ENCODE data around the gene NDOR1. TPM values are rescaled to one million over a fixed set of nuclear protein-coding genes. Genes with fewer than 3 reads are reported as not detected.

The NDOR1 gene
- total RNA-seq, 4 donors from 2014 or later = 8.1 to 18.6 (median 11.6) TPM

- no peak for DNase-seq (ENCODE audit: low spot score in 2 of 2)
- H3K4me3 ChIP-seq (ENCODE audit: low read depth, poor library complexity, severe bottlenecking) = no peak overlapping the region
- 100% methylated on average over 1 to 2 of the region's 2 CpGs for WGBS, 2 donors
- TF ChIP-seq, protein P1, sequence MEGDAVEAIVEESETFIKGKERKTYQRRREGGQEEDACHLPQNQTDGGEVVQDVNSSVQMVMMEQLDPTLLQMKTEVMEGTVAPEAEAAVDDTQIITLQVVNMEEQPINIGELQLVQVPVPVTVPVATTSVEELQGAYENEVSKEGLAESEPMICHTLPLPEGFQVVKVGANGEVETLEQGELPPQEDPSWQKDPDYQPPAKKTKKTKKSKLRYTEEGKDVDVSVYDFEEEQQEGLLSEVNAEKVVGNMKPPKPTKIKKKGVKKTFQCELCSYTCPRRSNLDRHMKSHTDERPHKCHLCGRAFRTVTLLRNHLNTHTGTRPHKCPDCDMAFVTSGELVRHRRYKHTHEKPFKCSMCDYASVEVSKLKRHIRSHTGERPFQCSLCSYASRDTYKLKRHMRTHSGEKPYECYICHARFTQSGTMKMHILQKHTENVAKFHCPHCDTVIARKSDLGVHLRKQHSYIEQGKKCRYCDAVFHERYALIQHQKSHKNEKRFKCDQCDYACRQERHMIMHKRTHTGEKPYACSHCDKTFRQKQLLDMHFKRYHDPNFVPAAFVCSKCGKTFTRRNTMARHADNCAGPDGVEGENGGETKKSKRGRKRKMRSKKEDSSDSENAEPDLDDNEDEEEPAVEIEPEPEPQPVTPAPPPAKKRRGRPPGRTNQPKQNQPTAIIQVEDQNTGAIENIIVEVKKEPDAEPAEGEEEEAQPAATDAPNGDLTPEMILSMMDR (IDR thresholded peaks at IDR 0.05) = no peak
- TF ChIP-seq POLR2A (IDR thresholded peaks at IDR 0.05) = no peak
- intact Hi-C loops (cut with DNase I; ENCODE audit: low total_unique reads) = no loop called here
Measured at GRCh38 chr9:137192859-137193258, 12.6 kb upstream of the NDOR1 start.

- 67 to 81% methylated on average over 11 to 13 of the region's 14 CpGs for WGBS, 2 donors
- DNase-seq (ENCODE audit: low spot score in 2 of 2) = no peak
- TF ChIP-seq POLR2A (IDR thresholded peaks at IDR 0.05) = no peak
- TF ChIP-seq, protein P1 (IDR thresholded peaks at IDR 0.05) = no peak
- no peak overlapping the region for H3K4me3 ChIP-seq (ENCODE audit: low read depth, poor library complexity, severe bottlenecking)
- intact Hi-C loops (cut with DNase I; ENCODE audit: low total_unique reads) = no loop called here
Measured at GRCh38 chr9:137193771-137194170, 11.7 kb upstream of the NDOR1 start.

DNA sequence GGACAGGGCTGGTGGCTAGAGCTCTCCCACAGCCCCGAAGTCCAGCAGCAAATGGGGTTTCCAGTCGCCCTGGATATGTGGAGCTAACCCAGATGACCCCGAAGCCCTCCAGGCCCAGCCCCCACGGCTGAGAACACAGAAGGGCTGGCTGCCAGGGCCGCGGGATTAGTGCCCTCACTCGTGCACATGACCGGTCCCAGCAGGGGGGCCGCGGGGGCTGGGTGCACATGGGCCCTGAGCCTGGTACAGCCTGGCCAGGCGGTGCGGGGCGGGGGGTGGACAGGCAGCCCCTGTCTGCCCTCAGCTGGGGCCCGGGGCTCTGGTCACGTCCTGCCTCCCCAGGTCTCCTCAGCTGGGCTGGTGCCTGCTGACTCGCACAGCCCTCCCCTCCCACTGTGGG is 11.1 kb upstream of the NDOR1 start:
- H3K4me3 ChIP-seq (ENCODE audit: low read depth, poor library complexity, severe bottlenecking) = no peak overlapping the region
- 47 to 63% methylated on average over 6 to 15 of the region's 16 CpGs for WGBS, 2 donors
- TF ChIP-seq, protein P1 (IDR thresholded peaks at IDR 0.05) = no peak
- TF ChIP-seq POLR2A (IDR thresholded peaks at IDR 0.05) = no peak
- intact Hi-C loops (cut with DNase I; ENCODE audit: low total_unique reads) = no loop called here
- no peak for DNase-seq (ENCODE audit: low spot score in 2 of 2)

DNA sequence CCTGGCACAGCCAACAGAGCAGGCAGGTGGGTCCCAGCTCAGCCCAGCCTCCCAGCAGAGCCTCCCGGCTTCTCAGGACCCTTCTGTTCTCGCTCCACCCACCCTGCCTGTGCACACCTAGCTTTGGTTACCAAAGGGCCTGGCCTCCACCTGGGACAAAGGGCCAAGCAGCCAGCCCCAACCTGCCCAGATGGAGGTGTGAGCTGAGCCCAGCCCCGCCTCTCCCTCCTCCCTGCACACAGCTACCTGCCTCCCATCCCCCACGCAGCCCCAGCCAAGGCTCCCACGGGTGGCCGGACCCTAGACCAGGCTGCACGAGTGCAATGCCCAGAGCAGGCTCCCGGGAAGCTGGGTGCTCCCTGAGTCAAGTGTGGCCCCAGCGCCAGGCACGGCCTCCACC is 10.6 kb upstream of the NDOR1 start:
- intact Hi-C loops (cut with DNase I; ENCODE audit: low total_unique reads) = no loop called here
- 66 to 68% methylated on average over 8 to 10 of the region's 10 CpGs for WGBS, 2 donors
- no peak for DNase-seq (ENCODE audit: low spot score in 2 of 2)
- H3K4me3 ChIP-seq (ENCODE audit: low read depth, poor library complexity, severe bottlenecking) = no peak overlapping the region
- no peak for TF ChIP-seq POLR2A (IDR thresholded peaks at IDR 0.05)
- TF ChIP-seq, protein P1 (IDR thresholded peaks at IDR 0.05) = no peak

DNA sequence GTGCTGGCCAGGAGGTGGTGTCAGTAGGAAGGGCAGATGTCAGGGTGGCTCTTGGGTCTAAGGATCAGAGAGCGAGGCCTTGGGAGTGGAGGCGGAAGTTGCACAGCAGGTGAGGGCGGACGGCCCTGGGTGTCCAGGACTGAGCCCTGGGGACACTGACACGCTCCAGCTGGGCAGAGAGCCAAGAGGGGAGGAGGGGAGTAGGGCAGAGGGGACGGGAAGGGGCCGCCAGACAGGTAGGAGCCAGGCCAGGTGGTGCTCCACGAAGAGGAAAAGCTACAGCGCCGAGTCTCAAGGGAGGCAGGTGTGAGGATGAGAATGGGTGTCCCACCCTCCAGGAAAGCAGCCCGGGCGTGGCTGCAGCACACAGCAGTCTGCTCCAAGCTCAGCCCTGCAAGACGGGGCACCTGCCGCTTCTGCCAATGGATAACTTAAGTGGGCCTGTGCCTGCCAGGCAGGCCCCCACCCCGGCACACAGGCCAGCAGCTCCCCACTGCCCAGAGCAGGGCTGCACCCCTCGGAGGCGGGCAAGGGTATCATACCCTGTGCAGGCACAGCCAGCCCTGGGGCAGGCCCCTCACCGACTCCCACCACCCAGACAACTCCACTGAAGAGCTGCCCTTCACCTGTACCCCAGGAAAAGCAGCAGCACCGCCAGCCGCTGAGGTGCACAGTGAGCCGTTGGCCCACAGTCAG is 9.8 kb upstream of the NDOR1 start:
- DNase-seq (ENCODE audit: low spot score in 2 of 2) = no peak
- TF ChIP-seq, protein P1 (IDR thresholded peaks at IDR 0.05) = no peak
- TF ChIP-seq POLR2A (IDR thresholded peaks at IDR 0.05) = no peak
- intact Hi-C loops (cut with DNase I; ENCODE audit: low total_unique reads) = no loop called here
- no peak overlapping the region for H3K4me3 ChIP-seq (ENCODE audit: low read depth, poor library complexity, severe bottlenecking)
- 49 to 55% methylated on average over 14 to 21 of the region's 21 CpGs for WGBS, 2 donors
